HepG2 (cell line): ENCODE results near the gene ZNF839.

ENCODE experiments used
- ARID3A ChIP-seq: IDR thresholded peaks from 2 replicates; pipeline ENCODE4 v1.6.1; 2012; ENCODE audit warnings: low read depth, low read length, improper control_type of control experiment
- CREB1 ChIP-seq, 2 experiments: fragments of 450-650 bp in 1 of 2; IDR thresholded peaks; 2 replicates each; pipeline ENCODE4 v1.6.1; 2016 to 2017; ENCODE audit warnings: control low read depth in 1 of 2, mild to moderate bottlenecking in 1 of 2, missing compliant biosample characterization in 1 of 2, missing genetic modification characterization in 1 of 2
- CTCF ChIP-seq: sonication (generic); formaldehyde crosslinking; IDR thresholded peaks from 2 replicates; pipeline ENCODE4 v1.5.0; 2020; ENCODE audit warnings: mild to moderate bottlenecking, missing genetic modification reagents, moderate library complexity
- E2F1 ChIP-seq: sonication (generic); formaldehyde crosslinking; IDR thresholded peaks from 2 replicates; pipeline ENCODE4 v1.5.0; 2020; ENCODE audit warnings: missing genetic modification reagents
- ISL2 ChIP-seq: sonication (generic); formaldehyde crosslinking; IDR thresholded peaks from 2 replicates; pipeline ENCODE4 v1.5.0; 2020; ENCODE audit warnings: missing genetic modification reagents
- NR2C2 ChIP-seq: sonication (generic); formaldehyde crosslinking; IDR thresholded peaks from 2 replicates; pipeline ENCODE4 v1.4.0; 2020; ENCODE audit warnings: missing genetic modification reagents, mild to moderate bottlenecking, moderate library complexity, borderline replicate concordance
- POLR2AphosphoS5 ChIP-seq: IDR thresholded peaks from 2 replicates; pipeline ENCODE4 v1.6.1; 2012; ENCODE audit warnings: low read depth, low read length
- SETDB1 ChIP-seq: sonication (generic); formaldehyde crosslinking; IDR thresholded peaks from 2 replicates; pipeline ENCODE4 v1.5.1; 2020; ENCODE audit warnings: missing genetic modification reagents, mild to moderate bottlenecking, borderline replicate concordance
- SMARCC2 ChIP-seq: fragments of 450-650 bp; IDR thresholded peaks from 2 replicates; pipeline ENCODE4 v1.6.1; 2017; ENCODE audit warnings: antibody characterized with exemption, mild to moderate bottlenecking
- ZBTB7B ChIP-seq: sonication (generic); formaldehyde crosslinking; IDR thresholded peaks from 2 replicates; pipeline ENCODE4 v1.4.0; 2020; ENCODE audit warnings: missing genetic modification reagents
- ZMYM2 ChIP-seq: sonication (generic); formaldehyde crosslinking; IDR thresholded peaks from 2 replicates; pipeline ENCODE4 v1.8.0; 2022; ENCODE audit warnings: mild to moderate bottlenecking, missing genetic modification reagents
- ZNF709 ChIP-seq: sonication (generic); formaldehyde crosslinking; IDR thresholded peaks from 2 replicates; pipeline ENCODE4 v1.5.0; 2020; ENCODE audit warnings: mild to moderate bottlenecking, missing genetic modification reagents
- ZNF724P ChIP-seq: sonication (generic); formaldehyde crosslinking; IDR thresholded peaks from 2 replicates; pipeline ENCODE4 v1.8.0; 2022; ENCODE audit warnings: missing genetic modification reagents, borderline replicate concordance

- no peak for TF ChIP-seq POLR2AphosphoS5
- no peak for TF ChIP-seq CREB1 (IDR thresholded peaks at IDR 0.05)
- no peak for TF ChIP-seq CREB1 (CRISPR knock-in tag; IDR thresholded peaks at IDR 0.05)
- TF ChIP-seq ZNF724P, result no peak
- TF ChIP-seq ZMYM2, result no peak
- TF ChIP-seq ZNF709, result no peak
- no peak for TF ChIP-seq NR2C2
- TF ChIP-seq ARID3A, result no peak
- no peak for TF ChIP-seq ZBTB7B (CRISPR knock-in tag)
- TF ChIP-seq ISL2 (CRISPR knock-in tag), result no peak
- no peak for TF ChIP-seq E2F1 (CRISPR knock-in tag)
- TF ChIP-seq SMARCC2, result no peak
- no peak for TF ChIP-seq SETDB1 (CRISPR knock-in tag)
- no peak for TF ChIP-seq CTCF (CRISPR knock-in tag)
These were observed 21.9 kb upstream of the ZNF839 start for GRCh38 chr14:102297436-102298170.
